GM18499 (cell line): ENCODE results near the gene DHX9.

Experiments used
- ATAC-seq: cut with Tn5 transposase; IDR thresholded peaks from one replicate; pipeline ENCODE4 v1.9.1; 2021; ENCODE audit warnings: moderate number of reproducible peaks; ENCODE audit not compliant: insufficient read depth, unreplicated experiment

Gene DHX9

GRCh38 chr1:182835806-182836205 lies 3.3 kb upstream of the DHX9 start:
- ATAC-seq: no peak

DNA sequence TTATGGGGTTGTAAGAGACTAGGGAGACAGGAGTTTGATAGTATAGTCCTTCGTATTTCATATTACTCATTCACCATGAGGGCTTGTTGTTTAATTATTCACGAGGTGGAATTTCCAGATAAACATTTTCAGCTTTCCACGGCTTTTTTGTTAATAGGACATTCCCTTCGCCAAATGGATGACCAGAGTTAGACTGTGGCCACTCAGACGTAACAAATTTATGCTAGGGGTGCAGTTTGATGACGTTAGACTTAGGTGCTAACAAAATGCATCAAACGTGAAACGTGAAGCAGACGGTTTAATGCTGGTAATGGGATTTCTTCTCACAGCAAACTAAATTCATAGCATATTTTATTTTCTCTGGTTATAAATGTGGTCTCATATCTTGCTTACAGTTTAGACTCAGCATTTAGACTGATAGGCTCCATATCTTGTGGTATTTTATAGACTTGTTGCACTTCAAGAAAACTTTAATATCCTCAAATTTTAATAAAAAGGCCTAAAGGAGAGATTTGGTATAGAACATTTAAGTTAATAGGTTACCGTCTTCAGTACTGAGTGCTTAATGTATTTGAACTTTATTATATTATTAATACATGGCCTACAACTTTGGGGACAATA lies 2.3 kb downstream of the DHX9 start:
- no peak for ATAC-seq

DNA sequence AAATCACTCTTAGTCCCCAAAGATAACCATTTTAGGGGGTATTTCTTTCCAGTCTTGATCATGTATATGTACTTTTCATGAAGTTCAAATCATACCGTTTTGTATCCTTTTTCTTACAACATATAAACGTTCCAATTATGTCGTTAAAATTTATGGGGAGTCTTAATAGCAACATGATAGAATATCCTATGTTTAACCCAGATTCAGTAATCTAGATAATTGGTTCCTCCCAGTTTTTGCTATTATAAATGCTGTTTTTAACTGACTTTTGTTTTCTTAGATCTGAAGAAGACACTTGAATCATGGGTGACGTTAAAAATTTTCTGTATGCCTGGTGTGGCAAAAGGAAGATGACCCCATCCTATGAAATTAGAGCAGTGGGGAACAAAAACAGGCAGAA lies 3.1 kb downstream of the DHX9 start:
- ATAC-seq: no peak

GRCh38 chr1:182845379-182845778 lies 6.2 kb downstream of the DHX9 start:
- ATAC-seq: no peak

- ATAC-seq: no peak
Measured at GRCh38 chr1:182845894-182846293, 6.7 kb downstream of the DHX9 start.

DNA sequence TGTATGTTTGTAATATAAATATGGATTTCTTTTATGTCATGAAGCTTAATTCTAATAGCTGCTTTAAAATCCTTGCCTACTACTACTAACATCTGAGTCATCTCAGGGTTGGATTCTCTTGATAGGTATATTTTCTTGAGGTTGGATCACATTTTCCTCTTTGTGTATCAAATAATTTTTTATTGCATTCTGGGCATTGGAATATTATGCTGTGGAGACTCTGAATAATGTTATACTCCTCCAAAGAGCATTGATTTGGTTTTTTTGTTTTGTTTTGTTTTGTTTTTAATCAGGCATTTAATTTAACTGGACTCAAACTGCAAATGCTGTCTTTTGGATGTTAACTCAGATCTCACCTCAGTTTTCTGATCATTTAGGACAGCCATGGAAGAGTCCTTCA lies 8.0 kb downstream of the DHX9 start:
- no peak for ATAC-seq

DNA sequence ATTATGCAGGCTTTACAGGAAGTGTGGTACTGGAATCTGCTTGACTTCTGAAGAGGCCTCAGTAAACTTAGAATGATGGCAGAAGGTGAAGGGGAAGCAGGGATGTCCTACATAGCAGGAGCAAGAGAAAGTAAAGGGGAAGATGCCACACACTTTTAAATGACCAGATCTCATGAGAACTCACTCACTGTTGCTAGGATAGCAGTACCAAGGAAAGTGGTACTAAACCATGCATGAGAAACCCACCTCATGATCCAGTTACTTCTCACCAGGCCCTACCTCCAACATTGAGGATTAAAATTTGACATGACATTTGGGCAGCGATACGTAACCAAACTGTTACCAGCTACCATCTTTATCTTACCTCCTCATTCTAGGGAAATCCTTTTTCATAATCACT lies 9.6 kb downstream of the DHX9 start:
- no peak for ATAC-seq

DNA sequence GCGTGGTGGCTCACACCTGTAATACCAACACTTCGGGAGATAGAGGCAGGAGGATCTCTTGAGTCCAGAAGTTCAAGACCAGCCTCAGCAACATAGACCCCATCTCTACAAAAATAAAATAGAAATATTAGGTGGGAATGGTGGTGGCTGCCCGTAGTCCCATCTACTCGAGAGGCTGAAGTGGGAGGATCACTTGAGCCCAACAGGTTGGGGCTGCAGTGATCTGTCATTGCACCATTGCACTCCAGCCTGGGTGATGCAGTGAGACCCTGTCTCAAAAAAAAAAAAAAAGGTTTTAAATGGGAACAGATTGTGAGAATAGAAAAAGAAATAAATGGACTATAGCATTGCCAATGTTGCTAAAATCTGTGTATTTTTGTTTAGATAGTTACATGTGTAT lies 11.2 kb downstream of the DHX9 start:
- no peak for ATAC-seq

DNA sequence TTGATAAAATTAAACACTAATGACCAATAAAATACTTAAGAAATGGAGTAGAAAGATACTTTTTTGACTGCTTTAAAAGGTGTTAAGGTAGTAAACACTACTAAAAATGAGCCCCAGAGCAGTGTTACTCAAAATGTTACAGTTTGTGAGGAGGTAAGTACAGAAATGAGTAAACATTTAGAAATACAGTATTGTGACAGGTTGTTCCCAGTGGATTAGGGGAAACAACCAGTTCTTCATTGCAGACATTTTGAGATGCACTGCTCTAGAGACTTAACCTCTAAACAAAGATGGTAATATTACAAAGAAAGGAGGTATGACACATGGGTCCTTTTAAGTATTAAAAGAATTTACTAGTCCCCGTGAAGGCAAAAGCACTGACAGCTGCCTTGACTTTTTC lies 12.7 kb downstream of the DHX9 start:
- ATAC-seq: no peak

- no peak for ATAC-seq
Measured at GRCh38 chr1:182855911-182856310, 16.8 kb downstream of the DHX9 start.

DNA sequence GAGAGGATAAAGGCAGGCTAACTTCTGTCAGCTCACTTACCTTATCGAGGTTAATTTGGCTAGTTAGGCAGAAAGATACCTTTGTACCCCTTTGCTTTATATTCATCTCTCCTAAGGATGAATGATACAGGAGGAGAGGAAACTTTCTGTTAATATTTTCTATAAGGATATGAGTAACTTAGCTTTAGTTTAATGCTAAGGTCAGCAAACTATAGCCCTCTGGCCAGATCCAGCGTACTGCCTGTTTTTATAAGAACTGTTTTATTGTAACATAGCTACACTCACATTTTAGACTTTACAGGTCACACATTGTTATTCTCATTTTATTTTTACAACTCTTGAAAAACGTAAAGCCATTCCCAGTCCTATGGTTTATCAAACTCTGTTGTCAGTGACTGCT lies 18.1 kb downstream of the DHX9 start:
- no peak for ATAC-seq

DNA sequence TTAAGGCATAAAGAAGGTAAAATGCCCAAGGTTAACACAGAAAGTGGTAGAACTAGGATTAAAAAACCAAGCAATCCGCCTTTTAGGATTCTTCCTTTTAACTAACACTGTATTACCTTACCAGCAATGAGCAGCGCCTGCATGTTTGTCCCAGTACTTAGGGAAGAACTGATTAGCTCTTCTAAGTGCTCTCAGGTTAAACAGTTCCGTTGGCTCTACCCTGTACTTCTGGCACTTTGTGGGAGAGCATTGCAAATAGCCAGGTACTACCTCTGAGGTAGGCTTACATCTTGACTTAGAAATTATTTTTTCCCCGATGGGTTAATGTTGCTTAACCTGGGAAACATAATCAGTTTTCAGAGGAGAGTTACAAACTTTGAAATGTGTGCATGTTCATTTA lies 21.5 kb downstream of the DHX9 start:
- no peak for ATAC-seq

DNA sequence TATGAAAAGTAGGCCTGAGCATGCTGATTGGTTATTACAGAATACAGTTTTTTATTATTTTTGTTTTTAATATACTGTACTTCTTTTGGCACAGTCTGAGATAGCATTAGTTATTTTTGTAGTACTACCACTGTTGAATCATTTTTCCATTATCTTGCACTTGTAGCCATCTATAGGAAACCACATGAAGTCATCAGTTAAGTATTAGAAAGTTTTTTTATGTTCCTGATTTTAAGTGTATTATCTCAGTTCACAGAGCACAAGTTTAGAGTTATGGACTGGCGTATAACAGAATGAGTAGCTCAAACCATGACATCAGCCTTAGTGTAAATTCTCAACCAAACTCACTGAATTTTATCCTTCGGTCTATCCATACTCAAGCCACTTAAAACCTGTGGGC lies 22.8 kb downstream of the DHX9 start:
- ATAC-seq: no peak

GRCh38 chr1:182862827-182863226 lies 23.7 kb downstream of the DHX9 start:
- ATAC-seq: no peak

GRCh38 chr1:182863940-182864339 lies 24.8 kb downstream of the DHX9 start:
- ATAC-seq: no peak

DNA sequence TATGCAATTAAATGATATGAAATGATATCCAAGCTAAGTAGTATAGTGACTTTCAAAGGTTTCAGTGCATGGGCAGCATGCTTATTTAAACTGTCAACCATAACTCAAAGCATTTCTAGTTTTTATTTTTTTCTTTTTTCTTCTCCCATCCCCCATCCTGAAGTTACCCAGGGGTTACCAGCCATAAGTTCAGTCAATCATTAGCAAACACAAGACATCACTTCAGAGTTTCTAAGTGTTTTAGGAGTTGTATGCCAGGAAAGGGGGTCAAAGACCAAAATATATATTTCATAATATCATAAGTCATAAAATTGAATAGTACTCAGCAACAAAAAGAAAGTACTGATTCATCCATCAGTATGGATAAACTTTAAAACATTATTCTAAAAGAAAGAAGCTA lies 28.7 kb downstream of the DHX9 start:
- no peak for ATAC-seq

DNA sequence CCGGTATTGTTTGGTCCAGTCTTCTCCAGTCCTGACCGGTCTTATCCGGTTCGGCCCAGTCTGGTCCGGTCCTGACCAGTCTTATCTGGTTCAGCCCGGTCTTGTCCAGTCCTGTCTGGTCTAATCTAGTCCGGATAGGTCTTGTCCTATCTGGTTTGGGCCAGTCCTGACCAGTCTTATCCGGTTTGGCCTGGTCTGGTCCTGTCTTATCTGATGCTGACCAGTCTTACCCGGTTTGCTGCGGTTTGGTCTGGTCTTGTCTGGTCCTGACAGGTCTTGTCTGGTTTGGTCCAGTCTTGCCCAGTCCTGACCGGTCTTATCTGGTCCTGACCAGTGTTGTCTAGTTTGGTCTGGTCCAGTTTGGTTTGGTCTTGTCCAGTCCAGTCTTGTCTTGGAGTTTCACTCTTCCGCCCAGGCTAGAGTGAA lies 30.1 kb downstream of the DHX9 start:
- ATAC-seq: no peak

GRCh38 chr1:182872881-182873280 lies 33.7 kb downstream of the DHX9 start:
- ATAC-seq: no peak

GRCh38 chr1:182875889-182876288 lies 36.7 kb downstream of the DHX9 start:
- no peak for ATAC-seq

GRCh38 chr1:182877331-182877730 lies 38.2 kb downstream of the DHX9 start:
- no peak for ATAC-seq

GRCh38 chr1:182877842-182878241 lies 38.7 kb downstream of the DHX9 start:
- no peak for ATAC-seq

DNA sequence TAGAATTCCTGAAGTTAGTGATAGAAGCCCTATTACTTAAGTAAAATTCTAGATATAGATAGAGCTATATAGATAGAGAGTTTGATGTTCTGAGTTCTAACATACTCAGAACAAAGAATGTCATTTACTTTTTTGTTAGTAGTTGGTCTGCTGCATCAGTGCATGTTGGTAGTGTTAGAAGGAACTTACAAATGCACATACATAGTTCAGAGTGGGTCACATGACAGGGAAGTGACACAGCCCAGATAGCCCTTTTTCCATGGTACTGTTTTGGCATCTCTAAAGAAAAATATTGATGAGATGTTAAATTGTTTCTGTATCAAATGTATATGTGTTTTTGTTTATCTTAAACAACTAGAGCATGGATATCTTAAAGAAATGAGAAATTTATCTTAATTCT lies 45.7 kb downstream of the DHX9 start:
- no peak for ATAC-seq

GRCh38 chr1:182885591-182885990 lies 46.4 kb downstream of the DHX9 start:
- no peak for ATAC-seq
